ENCODE data around the gene PPFIA4. TPM values are rescaled to one million over a fixed set of nuclear protein-coding genes. Genes with fewer than 3 reads are reported as not detected.
A peak's percentile ranks its signal among the peaks of the same experiment; 100 is the strongest.
"Not testable (repeated sequence)": the region's sequence is repeated elsewhere in the genome, so short reads cannot be mapped to it uniquely, and the experiment has no call there.

PPFIA4 gene
- polyA plus RNA-seq (ENCODE audit: insufficient read length in 12 of 12): 10 to 100 TPM in 11 of 12 donors, not detected in 1; 23.9 to 70.8 (median 49.7) TPM
- long read RNA-seq, donor 1: 0 reads
- long read RNA-seq, donor 2, partial matches to known transcripts: 8 of 8 reads
- long read RNA-seq, donor 2, other reads (novel, unspliced or antisense): 0 of 8 reads
- long read RNA-seq, donor 3: 0 reads
- long read RNA-seq, donor 4: 0 reads
- long read RNA-seq, donor 5, partial matches to known transcripts: 71 of 861 reads
- long read RNA-seq, donor 5, other reads (novel, unspliced or antisense): 789 of 861 reads
- long read RNA-seq, donor 6: 0 reads
- long read RNA-seq, donor 7, partial matches to known transcripts: 10 of 164 reads
- long read RNA-seq, donor 7, other reads (novel, unspliced or antisense): 153 of 164 reads
- long read RNA-seq, donor 8, partial matches to known transcripts: 0 of 2 reads
- long read RNA-seq, donor 8, other reads (novel, unspliced or antisense): 0 of 2 reads
- long read RNA-seq, donor 9: 0 reads
- long read RNA-seq, donor 10, partial matches to known transcripts: 21 of 21 reads
- long read RNA-seq, donor 10, other reads (novel, unspliced or antisense): 0 of 21 reads
- long read RNA-seq, donor 11, partial matches to known transcripts: 0 of 5 reads
- long read RNA-seq, donor 11, other reads (novel, unspliced or antisense): 5 of 5 reads

GRCh38 chr1:203026031-203026665 lies at the start of gene PPFIA4:
TSS of gene PPFIA4 (plus strand) at chr1:203026491. CDS start at chr1:203039009, 12,518 bp downstream.
- peak; percentile 87 for DNase-seq

DNA sequence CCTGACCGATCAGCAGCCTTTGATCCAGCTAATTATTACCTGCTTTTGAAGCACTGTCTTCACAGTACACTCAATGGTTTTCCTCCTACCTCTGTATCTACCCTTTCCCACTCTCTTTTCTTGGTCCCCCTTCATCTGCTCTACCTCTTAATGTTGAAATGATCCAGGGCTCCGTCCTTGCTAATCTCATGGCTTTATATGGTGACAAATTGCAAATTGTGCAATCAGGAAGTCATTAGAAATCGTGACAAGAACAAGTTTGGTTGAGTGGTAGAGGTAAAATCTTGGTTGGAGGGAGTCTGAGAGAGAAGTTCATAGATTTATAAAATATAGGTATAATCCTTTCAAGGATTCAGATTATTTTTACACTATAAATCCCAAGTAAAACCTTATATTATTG lies 49.7 kb upstream of the PPFIA4 start:
- DNase-seq: no peak

- DNase-seq: no peak
Measured at GRCh38 chr1:202979459-202979858, 46.8 kb upstream of the PPFIA4 start.

DNA sequence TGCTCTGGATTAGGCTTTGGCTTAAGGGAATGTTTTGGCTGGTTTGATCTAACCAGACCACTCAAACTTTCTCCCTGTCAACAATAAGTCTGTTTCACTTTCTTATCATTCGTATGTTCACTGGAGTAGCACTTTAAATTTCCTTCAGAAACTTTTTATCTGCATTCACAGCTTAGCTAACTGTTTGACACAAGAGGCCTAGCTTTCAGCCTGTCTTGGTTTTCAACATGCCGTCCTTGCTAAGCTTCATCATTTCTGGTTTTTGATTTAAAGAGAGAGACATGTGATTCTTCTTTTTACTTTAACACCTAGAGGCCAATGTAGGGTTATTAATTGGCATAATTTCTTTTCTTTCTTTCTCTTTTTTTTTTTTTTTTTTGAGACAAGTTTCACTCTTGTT lies 44.4 kb upstream of the PPFIA4 start:
- DNase-seq: no peak

- no peak for DNase-seq
Measured at GRCh38 chr1:202982715-202983430, 43.4 kb upstream of the PPFIA4 start.

GRCh38 chr1:202986120-202986519 lies 40.2 kb upstream of the PPFIA4 start:
- not testable (repeated sequence) for DNase-seq

DNA sequence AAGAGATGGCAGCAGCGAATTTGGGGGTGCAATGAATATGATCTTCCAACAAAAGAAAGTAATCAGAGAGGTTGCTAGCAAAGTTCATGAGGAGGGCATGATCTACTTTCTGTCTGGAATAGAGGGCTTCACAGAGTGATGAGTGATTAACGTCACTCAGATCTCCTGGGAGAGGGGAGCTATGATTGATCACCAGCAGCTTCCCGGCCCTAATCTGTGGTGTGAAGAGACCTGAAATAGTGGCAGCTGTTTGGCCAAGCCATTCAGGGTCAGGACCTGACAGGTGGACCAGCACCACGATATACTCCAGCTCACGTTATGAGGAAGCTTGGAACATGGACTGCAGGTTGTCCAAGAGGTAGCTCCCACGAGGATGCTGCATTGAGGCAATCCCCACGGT lies 39.0 kb upstream of the PPFIA4 start:
- no peak for DNase-seq

- no peak for DNase-seq
Measured at GRCh38 chr1:202987922-202988583, 38.2 kb upstream of the PPFIA4 start.

DNA sequence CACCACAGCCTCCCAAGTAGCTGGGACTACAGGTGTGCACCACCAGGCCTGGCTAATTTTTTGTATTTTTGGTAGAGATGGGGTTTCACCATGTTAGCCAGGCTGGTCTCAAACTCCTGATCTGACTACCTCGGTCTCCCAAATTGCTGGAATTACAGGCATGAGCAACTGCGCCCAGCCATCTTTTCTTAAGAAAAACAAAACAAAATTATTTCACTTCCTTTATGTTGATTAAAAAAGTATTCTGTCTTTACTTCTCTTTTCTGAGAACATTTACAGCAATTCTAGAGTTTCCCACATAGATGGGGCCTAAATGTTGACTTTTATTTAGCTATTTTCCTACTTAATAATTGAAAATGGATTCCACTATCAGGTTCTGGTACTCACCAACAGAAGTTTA lies 36.4 kb upstream of the PPFIA4 start:
- no peak for DNase-seq

DNA sequence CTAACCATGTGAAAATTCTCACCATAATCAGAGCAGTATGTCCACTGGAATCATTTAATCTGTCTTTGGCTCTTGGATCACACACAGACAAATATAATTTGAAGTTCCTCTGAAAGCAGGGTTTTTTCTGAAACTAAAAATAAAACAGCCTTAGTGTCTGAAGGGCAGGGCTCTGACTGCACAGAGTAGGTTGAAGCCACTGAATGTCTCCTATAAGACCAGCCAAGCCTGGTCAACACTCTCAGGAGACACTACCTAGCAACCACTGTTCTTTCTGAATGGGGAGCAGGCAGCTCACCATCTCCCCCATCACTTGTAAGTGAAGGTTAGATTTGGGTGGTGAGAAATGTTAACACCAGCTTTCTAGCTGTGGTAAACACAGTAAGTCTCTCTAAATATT lies 35.2 kb upstream of the PPFIA4 start:
- no peak for DNase-seq

DNA sequence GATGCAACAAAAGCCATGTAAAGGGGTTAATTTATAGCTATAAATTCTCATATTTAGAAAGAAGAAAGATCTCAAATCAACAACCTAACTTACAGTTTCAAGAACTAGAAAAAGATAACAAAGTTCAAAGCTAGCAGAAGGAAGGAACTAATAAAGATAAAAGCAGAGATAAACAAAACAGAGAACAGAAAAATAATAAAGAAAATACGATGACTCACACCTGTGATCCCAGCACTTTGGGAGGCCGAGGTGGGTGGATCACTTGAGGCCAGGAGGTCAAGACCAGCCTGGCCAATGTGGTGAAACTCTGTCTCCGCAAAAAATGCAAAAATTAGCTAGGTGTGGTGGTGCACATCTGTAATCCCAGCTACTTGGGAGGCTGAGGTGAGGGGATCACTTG lies 31.5 kb upstream of the PPFIA4 start:
- DNase-seq: no peak

- peak; percentile 52 for DNase-seq
Measured at GRCh38 chr1:202998836-202999750, 27.2 kb upstream of the PPFIA4 start.

DNA sequence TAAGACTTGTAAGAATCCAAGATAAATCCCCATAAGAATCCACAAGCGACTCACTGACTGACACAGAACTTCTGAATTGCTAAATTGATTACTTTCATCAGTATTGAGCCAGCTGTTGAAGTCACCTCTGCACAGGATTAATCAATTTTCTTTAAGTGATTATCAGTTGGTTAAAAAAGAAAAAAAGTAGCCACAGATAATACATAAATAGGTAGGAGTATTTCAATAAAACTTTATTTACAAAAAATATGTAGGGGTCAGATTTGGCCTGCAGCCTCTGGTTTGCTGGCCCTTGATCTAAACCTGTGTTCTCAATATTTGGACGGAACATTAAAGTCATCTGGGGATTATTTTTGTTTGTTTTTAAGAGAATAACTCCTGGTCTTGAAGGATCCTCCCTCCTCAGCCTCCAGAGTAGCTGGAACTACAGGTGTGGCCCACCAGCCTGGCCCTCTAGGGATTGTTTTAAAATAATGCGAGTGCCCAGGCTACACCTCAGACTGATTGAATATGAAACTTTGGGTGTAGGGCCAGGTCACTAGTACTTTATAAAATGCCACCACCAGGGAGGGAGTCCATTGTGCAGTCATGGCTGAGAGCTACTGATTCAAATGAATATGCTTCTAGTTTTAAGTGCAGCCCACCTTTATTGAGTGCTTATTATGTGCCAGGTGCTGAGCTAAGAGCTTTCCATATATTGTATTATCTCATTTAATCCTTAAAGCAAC lies 25.9 kb upstream of the PPFIA4 start:
- DNase-seq: no peak

GRCh38 chr1:203001986-203002385 lies 24.3 kb upstream of the PPFIA4 start:
- no peak for DNase-seq

DNA sequence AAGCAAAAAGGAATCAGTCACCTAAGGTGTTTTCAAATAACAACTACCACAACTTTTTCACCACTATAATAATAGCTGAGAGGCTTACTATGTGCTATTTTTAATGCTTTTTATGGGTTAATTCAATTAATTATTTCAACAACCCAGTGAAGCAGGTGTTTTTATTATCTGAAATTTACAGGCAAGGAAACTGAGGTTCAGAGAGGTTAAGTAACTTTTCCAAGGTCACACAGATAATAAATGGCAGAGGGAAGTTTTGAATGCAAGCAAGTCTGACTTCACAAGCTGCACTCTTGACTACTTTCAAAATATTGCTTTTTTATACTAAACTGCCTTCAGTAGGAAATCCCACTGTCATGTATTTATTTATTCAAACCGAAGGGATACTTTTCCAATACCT lies 23.3 kb upstream of the PPFIA4 start:
- DNase-seq: no peak

DNA sequence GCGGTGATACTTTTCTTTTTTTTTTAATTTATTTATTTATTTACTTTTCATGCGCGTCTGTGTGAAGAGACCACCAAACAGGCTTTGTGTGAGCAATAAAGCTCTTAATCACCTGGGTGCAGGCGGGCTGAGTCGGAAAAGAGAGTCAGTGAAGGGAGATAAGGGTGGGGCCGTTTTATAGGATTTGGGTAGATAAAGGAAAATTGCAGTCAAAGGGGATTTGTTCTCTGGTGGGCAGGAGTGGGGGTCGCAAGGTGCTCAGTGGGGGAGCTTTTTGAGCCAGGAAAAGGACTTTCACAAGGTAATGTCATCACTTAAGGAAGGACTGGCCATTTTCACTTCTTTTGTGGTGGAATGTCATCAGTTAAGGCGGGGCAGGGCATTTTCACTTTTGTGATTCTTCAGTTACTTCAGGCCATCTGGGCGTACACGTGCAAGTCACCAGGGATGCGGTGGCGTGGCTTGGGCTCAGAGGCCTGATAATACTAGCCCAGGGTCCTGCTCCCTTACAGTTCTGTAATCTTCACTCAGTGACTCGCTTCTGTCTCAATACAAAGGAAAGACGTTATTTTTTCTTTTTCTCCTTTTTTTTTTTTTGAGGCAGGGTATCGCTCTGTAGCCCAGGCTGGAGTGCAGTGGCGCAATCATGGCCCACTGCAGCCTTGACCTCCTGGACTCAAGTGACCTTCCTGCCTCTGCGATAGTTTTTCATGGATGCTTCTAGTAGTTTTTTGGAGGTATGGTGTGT lies 20.7 kb upstream of the PPFIA4 start:
- DNase-seq: not testable (repeated sequence)

DNA sequence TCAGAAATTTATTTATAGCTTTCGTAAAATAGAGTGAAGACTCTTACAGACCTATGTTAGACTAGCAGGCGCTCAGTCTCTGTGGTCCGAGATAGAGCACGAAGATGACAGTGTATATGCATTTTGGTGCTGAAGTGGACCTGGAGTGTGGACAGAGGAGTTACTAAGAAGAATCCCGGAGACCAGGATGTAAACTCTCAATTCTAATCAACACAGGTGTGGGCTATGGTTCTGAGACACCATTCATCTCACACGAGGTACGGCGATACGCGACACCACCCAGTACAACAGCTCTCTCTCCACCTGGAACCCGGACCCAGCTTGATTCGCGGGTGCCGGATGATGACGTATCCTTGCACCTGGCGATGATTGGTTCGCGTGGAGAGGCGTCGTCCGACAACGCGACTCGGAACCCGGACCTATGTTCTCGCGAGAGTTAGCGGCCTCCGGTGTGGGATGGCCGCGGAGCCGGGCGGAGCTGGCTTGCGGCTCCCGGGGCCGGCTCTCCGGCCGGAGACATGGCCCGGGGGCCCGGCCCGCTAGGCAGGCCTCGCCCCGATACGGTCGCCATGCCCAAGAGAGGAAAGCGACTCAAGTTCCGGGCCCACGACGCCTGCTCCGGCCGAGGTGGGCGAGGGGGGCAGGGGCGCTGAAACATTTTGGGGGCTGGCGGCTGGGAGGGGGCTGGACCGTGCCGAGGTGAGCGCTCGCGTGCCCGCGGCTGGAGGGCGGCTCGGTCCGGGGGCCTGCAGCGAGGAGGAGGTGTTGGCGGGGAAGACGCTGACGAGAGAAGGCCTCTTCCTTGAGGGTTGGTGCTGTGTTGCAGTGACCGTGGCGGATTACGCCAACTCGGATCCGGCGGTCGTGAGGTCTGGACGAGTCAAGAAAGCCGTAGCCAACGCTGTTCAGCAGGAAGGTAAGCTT lies 19.1 kb upstream of the PPFIA4 start, which contains the start of gene TMEM183A:
Gene TMEM183A (plus strand): TSS at position 427 of the 924 bp plus-strand sequence. CDS start 92 bp downstream, at position 519.
- DNase-seq: peak; percentile 98

DNA sequence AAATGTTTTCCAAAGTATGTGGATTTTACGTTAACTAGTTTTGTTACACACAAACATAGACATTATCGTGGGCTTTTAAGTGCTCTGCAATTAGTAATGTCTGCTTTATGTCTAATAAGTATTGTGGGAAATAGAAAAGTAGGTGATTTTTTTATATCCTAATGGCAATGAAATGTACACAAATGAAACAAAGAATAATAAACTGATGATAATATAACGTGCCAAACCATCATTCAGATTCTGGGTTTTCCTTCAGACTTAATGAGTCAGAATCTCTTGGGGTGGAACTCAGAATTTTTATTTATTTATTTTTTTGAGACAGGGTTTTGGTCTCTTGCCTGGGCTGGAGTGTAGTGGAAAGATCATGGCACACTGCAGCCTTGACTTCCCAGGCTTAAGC lies 17.1 kb upstream of the PPFIA4 start:
- DNase-seq: no peak

All from muscle of arm (tissue), 14 donors.